ENCODE results near the gene OMA1.
A peak's percentile ranks its signal among the peaks of the same experiment; 100 is the strongest.

Gene OMA1

GRCh38 chr1:58476179-58476578 lies 70.3 kb downstream of the OMA1 start:
- TF ChIP-seq, protein P1, sequence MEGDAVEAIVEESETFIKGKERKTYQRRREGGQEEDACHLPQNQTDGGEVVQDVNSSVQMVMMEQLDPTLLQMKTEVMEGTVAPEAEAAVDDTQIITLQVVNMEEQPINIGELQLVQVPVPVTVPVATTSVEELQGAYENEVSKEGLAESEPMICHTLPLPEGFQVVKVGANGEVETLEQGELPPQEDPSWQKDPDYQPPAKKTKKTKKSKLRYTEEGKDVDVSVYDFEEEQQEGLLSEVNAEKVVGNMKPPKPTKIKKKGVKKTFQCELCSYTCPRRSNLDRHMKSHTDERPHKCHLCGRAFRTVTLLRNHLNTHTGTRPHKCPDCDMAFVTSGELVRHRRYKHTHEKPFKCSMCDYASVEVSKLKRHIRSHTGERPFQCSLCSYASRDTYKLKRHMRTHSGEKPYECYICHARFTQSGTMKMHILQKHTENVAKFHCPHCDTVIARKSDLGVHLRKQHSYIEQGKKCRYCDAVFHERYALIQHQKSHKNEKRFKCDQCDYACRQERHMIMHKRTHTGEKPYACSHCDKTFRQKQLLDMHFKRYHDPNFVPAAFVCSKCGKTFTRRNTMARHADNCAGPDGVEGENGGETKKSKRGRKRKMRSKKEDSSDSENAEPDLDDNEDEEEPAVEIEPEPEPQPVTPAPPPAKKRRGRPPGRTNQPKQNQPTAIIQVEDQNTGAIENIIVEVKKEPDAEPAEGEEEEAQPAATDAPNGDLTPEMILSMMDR (conservative IDR thresholded peaks at IDR 0.05; ENCODE audit: low read length), result no peak
- H3K4me3 ChIP-seq (ENCODE audit: low read length), result no peak overlapping the region
- DNase-seq (ENCODE audit: low read depth), result no peak

- H3K4me3 ChIP-seq (ENCODE audit: low read length), result no peak overlapping the region
- TF ChIP-seq, protein P1 (conservative IDR thresholded peaks at IDR 0.05; ENCODE audit: low read length), result no peak
- no peak for DNase-seq (ENCODE audit: low read depth)
Observed at GRCh38 chr1:58469476-58469875, 77.0 kb downstream of the OMA1 start.

DNA sequence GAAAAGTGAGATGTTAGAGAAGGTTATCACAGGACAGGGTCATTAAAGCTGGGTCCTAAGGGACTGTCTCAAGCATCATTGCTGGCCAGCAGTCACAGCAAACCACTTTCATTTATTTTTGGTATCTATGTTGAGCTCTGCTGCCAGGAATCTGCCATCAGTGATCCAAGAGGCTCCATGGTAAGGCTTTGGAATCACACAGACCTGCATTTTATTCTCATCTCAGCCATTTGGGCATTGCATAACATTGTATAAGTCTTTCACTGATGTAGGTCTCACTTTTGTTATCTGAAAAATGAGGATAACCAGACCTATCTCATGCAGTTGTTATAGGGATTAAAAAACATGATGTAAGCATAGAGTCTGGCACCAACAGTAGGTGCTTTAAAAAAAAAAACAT lies 77.5 kb downstream of the OMA1 start:
- H3K4me3 ChIP-seq (ENCODE audit: low read length), result no peak overlapping the region
- TF ChIP-seq, protein P1 (conservative IDR thresholded peaks at IDR 0.05; ENCODE audit: low read length), result no peak
- DNase-seq (ENCODE audit: low read depth), result no peak

GRCh38 chr1:58468612-58469011 lies 77.9 kb downstream of the OMA1 start:
- no peak overlapping the region for H3K4me3 ChIP-seq (ENCODE audit: low read length)
- TF ChIP-seq, protein P1 (conservative IDR thresholded peaks at IDR 0.05; ENCODE audit: low read length), result no peak
- DNase-seq (ENCODE audit: low read depth), result no peak

DNA sequence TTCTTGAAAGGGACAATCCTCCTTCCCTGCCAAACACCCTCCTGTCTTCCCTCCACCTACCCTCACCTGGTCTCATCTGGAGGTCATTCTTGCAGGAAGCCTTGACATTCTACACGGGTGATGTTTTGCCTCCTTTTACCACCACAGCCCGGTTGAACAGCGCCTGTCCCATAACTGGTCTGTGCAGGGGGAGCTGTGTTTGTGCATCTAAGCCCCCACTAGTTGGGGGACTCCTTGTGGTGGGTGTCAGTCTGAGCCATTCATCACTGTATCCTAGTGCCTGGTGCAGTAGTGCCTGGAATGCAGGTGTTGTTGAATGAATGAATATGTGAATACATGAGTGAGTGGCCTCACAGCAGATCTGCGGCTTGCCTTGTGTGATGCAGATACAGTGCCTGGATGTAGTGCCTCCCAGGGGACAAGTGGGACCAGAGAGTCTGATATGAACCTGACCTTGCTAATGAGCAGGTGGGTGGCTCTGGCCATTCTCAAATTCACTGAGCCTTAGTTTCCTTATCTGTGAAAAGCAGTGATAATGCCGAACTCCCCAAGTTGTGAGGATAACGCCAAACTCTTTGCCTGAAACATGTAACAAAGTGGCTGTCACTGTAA lies 79.8 kb downstream of the OMA1 start:
- DNase-seq (ENCODE audit: low read depth), result no peak
- no peak overlapping the region for H3K4me3 ChIP-seq (ENCODE audit: low read length)
- TF ChIP-seq, protein P1 (conservative IDR thresholded peaks at IDR 0.05; ENCODE audit: low read length), result no peak

- no peak overlapping the region for H3K4me3 ChIP-seq (ENCODE audit: low read length)
- TF ChIP-seq, protein P1 (conservative IDR thresholded peaks at IDR 0.05; ENCODE audit: low read length), result no peak
- peak; percentile 75 for DNase-seq (ENCODE audit: low read depth)
Observed at GRCh38 chr1:58465825-58466629, 80.5 kb downstream of the OMA1 start.

DNA sequence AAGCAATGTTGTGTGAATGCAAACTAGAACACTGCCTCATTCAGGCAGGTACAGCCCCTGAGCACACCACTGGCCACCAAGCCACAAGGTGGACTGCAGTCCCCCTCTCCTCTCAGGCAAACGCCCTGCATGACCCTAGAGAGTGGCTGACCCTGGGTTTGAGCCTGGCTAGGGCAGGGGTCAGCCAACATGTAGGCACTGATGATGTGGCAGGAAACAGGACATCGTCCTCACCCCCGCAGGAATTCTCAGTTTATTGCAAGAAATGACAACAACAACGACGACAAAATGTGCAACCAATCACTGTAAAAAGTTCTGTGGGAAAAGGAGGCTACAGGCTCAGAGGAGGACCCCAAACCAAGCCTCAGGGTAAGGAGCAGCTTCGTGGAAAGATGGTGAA lies 81.3 kb downstream of the OMA1 start:
- TF ChIP-seq, protein P1 (conservative IDR thresholded peaks at IDR 0.05; ENCODE audit: low read length), result no peak
- H3K4me3 ChIP-seq (ENCODE audit: low read length), result no peak overlapping the region
- DNase-seq (ENCODE audit: low read depth), result no peak
